Kidney epithelial cell (primary cell): Measurements from ENCODE around the gene FAM90A1. TPM values are rescaled to one million over a fixed set of nuclear protein-coding genes. Genes with fewer than 3 reads are reported as not detected.
A peak's percentile ranks its signal among the peaks of the same experiment; 100 is the strongest.
"Not testable (repeated sequence)": the region's sequence is repeated elsewhere in the genome, so short reads cannot be mapped to it uniquely, and the experiment has no call there.

Source experiments
- DNase-seq: peaks from one replicate; pipeline ENCODE4 v3.0.0-alpha.2; 2010; ENCODE audit warnings: low read depth
- H3K27me3 ChIP-seq: 2 replicates; pipeline ENCODE4 v1.6.0; 2011; ENCODE audit warnings: low read length; ENCODE audit not compliant: control insufficient read depth, insufficient read depth
- H3K36me3 ChIP-seq: 2 replicates; pipeline ENCODE4 v1.5.1; 2011; ENCODE audit warnings: low read length; ENCODE audit not compliant: control insufficient read depth, insufficient read depth
- H3K4me3 ChIP-seq: 2 replicates; pipeline ENCODE4 v1.5.1; 2011; ENCODE audit warnings: low read depth, mild to moderate bottlenecking, control low read depth, low read length
- total RNA-seq: library from RNA; depleted of rRNA; stranded (reverse); fragments of >200 nt; gene quantifications from 2 replicates; pipeline ENCODE4 v1.2.3, GENCODE V29; 2015
- TF ChIP-seq, protein P1 (sequence below): IDR thresholded peaks from 2 replicates; pipeline ENCODE4 v1.5.1; 2011; ENCODE audit warnings: mild to moderate bottlenecking, moderate library complexity, low read length, control low read depth, inconsistent platforms; ENCODE audit not compliant: insufficient read depth, poor library complexity, severe bottlenecking

The FAM90A1 gene
- total RNA-seq, 1 donor from 2014 or later = 0.63 TPM

DNA sequence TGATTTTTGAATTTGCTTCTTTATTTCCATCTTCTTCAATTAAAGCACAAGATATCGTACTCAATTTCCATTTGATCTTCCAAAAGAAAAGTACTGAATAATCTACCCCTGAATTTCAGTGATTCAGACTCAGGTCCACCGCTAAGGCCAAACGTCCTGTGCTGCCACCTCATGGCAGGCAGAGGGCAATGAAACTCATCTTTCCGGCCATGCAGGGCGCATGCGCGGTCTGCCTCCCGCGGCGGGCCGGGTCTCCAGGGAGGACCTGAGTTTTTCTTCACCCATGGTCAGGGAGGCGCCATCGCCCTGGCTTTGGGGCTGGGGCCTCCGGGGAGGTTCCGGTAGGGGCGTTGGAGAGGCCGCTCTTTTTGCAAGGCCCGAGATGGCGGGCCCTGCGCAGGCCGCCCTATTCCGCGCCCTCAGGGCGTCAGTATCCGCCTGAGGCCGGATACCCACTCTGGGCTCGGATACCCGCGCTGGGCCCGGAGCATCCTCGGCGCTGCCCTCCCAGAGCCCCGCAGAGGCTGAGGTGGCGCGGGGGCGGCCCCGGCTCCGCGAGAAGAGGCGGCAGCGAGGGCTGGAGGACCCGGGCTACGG lies 47.3 kb downstream of the FAM90A1 start:
- not testable (repeated sequence) for H3K36me3 ChIP-seq, H3K27me3 ChIP-seq, DNase-seq
- TF ChIP-seq, protein P1, sequence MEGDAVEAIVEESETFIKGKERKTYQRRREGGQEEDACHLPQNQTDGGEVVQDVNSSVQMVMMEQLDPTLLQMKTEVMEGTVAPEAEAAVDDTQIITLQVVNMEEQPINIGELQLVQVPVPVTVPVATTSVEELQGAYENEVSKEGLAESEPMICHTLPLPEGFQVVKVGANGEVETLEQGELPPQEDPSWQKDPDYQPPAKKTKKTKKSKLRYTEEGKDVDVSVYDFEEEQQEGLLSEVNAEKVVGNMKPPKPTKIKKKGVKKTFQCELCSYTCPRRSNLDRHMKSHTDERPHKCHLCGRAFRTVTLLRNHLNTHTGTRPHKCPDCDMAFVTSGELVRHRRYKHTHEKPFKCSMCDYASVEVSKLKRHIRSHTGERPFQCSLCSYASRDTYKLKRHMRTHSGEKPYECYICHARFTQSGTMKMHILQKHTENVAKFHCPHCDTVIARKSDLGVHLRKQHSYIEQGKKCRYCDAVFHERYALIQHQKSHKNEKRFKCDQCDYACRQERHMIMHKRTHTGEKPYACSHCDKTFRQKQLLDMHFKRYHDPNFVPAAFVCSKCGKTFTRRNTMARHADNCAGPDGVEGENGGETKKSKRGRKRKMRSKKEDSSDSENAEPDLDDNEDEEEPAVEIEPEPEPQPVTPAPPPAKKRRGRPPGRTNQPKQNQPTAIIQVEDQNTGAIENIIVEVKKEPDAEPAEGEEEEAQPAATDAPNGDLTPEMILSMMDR = peak; percentile 54
- H3K4me3 ChIP-seq = peak overlapping the region; percentile 56

DNA sequence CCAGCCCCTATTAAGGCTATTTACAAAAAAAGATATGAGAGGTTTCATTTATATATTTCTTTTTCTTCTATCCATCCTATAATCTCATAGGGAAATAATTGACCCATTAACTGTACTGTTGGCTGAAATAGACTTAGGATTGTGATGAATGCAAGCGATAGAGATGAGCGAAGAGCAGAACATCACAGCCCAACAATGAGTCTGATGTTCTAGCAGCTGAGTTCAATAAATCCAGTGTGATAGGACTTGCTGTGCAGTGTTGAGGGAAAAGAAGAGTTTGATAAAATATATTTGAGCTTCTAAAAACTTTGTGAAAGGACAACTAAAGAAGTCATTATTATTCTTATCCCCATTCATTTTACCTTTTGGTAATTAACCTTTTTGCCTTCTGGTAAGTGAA lies 54.5 kb downstream of the FAM90A1 start:
- DNase-seq, H3K36me3 ChIP-seq, H3K4me3 ChIP-seq, H3K27me3 ChIP-seq: not testable (repeated sequence)

Other genes starting within 250 kb of the FAM90A1 start
- 14.8 and 15.3 TPM in 2 replicates for gene FOXJ2, start 194.9 kb downstream of the FAM90A1 start, total RNA-seq
- gene C3AR1, start 161.3 kb downstream of the FAM90A1 start, total RNA-seq = 0.04 and 0.41 TPM in 2 replicates
- gene NECAP1, start 145.3 kb downstream of the FAM90A1 start, total RNA-seq = 22.1 and 32.6 TPM in 2 replicates
- gene CLEC4A, start 104.0 kb downstream of the FAM90A1 start, total RNA-seq = 0.50 and 0.62 TPM in 2 replicates
- not detected in 2 replicates for gene ZNF705A, start 70.6 kb downstream of the FAM90A1 start, total RNA-seq
- gene CLEC6A, start 228.3 kb upstream of the FAM90A1 start, total RNA-seq = not detected in 2 replicates